NAMALWA (cell line): Measurements from ENCODE around the gene KIF23.

ENCODE experiments used
- DNase-seq: peaks from one replicate; pipeline ENCODE4 v3.0.0-alpha.2; 2015; ENCODE audit warnings: low spot score

KIF23 gene

GRCh38 chr15:69465253-69465652 is 51.1 kb downstream of the KIF23 start:
- DNase-seq = no peak

- no peak for DNase-seq
These were observed 52.6 kb downstream of the KIF23 start for GRCh38 chr15:69466733-69467132.

GRCh38 chr15:69467636-69468035 is 53.5 kb downstream of the KIF23 start:
- DNase-seq = no peak

DNA sequence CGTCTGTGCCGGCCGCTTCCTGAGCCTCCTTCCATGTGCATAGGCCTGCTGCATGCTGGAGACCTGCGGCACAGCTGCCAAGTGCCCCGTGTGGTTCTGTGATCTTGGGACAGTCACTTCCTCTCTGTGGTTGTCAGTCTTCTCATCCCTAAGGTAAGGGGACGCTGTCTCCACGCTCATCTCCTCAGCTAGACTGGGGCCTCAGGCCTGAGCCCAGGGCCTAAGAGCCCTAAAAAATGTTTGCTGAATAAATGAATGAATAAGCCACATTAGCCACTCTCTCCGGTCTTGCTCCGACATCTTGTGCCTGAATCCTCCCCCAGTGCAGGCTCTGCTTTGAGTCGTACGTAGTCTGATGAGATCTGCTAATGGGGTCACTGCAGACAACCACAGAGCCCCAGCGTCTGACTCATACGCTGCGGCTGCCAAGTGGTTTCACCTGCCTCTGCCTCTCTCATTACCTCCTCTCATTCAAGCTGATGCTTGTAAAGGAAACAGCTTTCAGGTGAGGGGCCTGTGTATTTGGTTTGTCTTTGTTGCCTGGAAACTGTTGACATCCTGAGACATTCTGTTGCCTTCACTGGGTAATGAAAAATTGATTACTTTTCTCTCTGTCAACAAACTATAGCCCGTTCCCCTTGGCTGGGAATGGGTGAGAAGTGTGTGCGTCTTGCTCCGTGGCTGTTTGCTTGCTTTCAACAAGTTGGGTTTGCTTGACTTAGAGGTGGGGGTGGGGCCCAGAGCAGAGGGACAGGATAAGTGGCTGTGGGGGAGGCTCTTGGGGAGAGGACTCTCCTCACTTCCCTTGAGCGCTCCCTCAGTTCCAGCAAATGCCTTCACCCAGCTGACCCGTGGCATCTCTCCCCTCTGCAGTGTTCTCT is 54.3 kb downstream of the KIF23 start:
- DNase-seq = no peak

- DNase-seq = no peak
These were observed 55.5 kb downstream of the KIF23 start for GRCh38 chr15:69469467-69470201.

DNA sequence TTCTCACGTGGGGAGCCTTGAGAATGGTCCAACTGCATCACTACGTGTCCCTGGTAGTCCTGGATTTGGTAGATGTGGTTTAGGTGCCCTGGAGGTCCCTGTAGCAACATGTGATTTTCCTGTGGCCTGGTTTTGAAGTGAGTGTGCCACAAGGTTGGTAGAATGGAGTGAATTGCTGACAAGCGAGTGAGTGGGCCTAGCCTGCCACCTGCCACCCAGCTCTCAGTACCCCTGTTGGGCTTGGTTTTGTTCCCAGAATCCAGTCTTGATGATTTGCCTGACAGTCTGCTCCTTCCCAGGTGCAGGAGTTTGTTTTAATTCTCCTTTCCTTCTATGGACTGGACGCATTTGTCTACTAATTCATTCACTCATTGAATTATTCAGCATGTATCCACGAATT is 57.9 kb downstream of the KIF23 start:
- DNase-seq = no peak

DNA sequence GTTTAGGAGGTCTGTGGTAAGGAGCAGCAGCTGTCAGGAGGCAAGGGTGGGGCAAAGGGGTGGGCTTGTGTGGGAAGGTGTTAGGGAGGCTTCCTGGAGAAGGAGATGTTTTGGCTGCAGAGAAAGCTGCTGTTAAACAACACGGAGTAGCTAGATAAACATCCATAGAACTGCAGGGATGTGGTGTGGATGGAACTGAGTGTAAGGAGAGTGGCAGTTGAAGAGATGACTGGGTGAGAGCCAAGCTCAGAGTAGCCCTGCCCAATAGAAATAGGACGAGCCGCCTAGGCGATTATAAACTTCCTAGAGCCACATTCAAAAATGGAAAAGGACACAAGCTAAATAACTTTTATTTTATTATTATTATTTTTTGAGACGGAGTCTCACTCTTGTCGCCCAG is 58.4 kb downstream of the KIF23 start:
- no peak for DNase-seq

DNA sequence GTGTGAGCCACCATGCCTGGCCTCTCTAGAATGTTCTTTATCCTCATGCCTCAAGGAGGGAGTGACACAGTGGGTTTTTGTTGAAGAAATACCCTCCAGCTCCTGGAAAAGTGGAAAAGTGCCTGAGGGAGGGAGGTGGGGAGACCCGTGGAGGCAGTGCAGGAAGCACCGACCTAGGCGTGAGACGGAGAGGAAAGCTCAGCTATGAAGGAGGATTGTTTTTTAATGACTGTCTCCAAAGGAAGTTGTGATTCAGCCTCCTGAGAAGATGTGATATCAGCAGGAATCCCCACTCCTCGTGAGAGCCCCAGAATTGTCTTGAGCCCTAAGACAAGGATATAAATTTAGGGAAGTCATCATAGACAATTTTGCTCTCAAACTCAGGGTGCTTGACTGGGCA is 60.1 kb downstream of the KIF23 start:
- no peak for DNase-seq

DNA sequence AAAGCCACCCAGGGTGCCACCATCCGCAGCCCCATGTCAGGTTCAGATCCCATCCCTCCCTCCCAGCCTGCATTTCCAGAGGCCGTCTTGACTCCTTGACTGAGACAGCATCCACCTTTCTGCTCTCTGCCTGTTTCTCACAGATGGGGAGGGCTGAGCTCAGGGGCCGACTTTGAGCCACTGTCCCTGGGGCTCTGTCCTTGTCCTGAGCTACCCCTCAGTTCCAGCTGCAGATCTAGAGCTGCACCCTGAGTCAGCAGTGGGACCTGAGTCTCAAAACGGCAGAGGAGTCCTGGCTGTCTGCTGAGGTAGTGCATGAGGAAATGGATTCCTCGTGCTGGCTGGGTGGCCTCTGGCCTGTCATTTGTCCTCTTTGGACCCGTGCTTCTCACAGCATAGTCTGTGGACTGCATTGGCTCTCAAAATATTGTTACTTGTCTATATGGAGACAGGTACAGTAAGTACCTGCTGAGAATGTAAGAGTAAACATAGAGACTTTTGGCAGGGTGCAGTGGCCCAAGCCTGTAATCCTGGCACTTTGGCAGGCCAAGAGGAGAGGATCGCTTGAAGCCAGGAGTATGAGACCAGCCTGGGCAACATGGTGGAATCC is 60.8 kb downstream of the KIF23 start:
- DNase-seq = peak; percentile 42

GRCh38 chr15:69475769-69476358 is 61.7 kb downstream of the KIF23 start:
- DNase-seq = peak; percentile 69

GRCh38 chr15:69476704-69477473 is 62.7 kb downstream of the KIF23 start:
- no peak for DNase-seq

DNA sequence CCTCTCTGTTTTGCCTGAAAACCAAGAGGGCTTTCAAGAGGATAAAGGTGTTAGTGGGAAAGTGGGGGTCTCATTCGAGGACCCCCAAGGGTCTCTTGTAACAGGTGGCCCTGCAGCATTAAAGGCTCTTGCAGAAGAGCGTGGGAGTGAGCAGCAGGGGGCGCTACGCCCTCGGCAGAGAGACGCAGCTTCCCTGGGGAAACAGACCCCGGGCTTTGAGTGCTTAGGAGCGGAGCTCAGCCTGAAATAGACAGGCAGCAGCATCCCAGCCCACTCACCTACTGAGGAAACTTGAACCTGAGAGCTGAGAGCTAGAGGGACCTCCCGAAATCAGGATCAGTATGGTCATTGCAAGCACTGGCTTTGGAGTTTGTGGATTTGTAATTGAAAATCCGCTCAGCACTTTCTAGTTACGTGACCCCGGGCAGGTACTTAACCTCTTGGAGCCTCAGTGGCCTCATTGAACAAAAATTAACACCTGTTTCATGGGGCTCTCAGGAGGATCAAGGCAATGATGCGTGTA is 64.2 kb downstream of the KIF23 start:
- peak; percentile 61 for DNase-seq

DNA sequence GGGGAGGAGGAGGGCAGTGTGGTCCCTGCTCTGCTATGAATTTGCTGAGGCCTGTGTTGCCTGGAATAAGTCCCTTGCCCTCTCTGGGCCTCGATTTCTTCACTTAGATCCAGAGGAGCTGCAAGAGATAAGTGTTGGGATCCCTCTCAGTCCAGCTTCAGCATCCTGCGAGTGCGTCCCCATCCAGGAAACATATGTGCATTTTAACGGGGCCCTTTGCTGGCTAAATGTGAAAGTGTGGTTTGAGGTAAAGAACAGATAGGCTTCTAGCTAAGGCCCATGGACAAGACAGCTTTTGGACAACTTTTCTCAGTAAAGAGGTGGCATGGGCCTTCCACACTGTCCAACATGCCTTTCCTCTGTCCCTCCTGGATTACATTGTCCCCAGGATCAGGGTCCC is 64.9 kb downstream of the KIF23 start:
- DNase-seq = no peak

- no peak for DNase-seq
These were observed 65.8 kb downstream of the KIF23 start for GRCh38 chr15:69479971-69480370.

DNA sequence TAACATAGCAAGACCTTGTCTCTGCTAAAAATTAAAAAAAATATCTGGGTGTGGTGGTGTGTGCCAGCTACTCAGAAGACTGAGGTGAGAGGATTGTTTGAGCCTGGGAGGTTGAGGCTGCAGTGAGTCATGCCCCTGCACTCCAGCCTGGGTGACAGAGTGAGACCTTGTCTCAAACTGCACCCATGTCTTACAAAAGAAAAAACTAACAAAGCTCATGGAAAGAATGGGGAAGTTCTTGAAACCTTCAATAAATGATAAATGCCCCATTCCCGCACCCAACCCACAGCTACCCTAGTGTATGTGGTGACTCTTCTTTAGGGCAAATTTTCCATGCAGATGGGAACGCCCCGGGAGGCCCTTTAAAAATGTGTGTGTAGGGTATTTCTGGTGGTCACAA is 66.8 kb downstream of the KIF23 start:
- no peak for DNase-seq

DNA sequence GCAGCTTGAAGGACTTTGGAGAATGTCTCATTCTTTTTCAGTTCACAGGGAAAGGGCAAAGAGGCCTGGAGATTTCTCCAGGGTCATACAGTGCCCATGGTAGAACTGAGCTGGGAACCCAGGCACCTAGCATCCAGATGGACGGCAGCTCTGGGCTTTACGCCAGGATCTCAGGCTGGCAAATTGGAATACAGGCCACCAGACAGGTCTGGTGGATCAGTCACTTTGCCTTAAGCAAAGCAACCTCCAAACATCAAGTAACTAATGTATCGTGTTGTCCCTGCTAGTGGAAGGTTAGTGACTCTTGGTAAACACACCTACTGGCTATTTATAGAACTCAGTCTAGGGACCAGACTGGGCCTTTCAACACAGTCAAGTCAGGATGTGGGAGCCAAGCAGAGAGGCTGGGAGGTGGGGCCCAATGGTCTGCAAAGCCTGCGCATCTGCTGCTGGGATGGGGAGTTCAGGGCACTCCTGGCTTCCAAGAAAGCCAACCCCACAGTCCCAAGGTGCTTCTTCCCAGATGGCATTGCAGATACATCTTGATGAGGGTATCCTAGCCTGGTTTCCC is 68.6 kb downstream of the KIF23 start:
- DNase-seq = no peak

GRCh38 chr15:69484837-69485236 is 70.7 kb downstream of the KIF23 start:
- no peak for DNase-seq

- no peak for DNase-seq
These were observed 72.4 kb downstream of the KIF23 start for GRCh38 chr15:69486481-69487110.

- no peak for DNase-seq
These were observed 75.0 kb downstream of the KIF23 start for GRCh38 chr15:69489073-69489571.

DNA sequence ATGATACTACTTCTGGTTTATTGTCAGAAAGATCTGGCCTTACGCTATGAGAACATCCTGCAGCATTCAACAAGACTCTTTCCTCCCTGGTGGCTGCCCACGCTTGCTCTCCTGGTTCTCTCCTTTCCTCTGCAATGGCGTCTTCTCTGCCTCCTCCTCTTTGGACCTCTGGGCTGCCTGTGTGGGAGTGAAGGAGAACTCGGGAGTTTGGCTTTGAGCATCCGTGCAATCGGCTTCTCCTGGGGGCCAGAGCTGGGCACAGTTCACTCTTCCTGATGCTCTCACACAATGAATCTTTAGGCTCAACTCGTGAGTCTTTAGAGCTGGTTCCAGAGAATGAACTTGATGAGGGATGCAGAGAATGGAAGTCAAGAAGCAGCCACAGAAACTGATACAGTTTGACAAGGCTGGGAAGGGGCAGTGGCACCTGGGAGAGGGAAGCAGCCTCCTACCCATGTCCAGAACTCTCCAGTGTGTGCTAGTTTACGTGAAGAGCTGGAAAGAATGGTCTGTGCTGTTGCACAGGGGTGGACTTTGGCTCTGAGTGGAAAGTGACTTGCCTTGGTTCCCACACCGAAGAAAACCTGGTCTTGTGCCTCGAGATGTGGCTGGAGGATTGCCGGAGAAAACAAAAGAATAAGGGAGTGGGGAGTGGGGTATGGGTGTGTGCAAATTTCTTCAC is 76.3 kb downstream of the KIF23 start:
- DNase-seq = no peak
